ENCODE data around the gene RND2. TPM values are rescaled to one million over a fixed set of nuclear protein-coding genes. Genes with fewer than 3 reads are reported as not detected.

The RND2 gene
- total RNA-seq, 4 donors from 2014 or later, result 0.41 to 0.64 TPM; not detected in 2

GRCh38 chr17:43018932-43019331 is 6.1 kb upstream of the RND2 start:
- intact Hi-C loops (cut with DNase I; ENCODE audit: low total_unique reads), result loop anchor here (10.0 kb wide), 1 partner anchor 296 kb away; no protein-coding TSS in a partner anchor
- Histone ChIP-seq H3K27me3 (peaks cover 3% of the 10 kb centered on the region), H3K4me3 (no peak overlapping the region), H3K4me1 (peaks cover 6 to 43% (median 24%) of the 10 kb centered on the region in 4 donors), H3K27ac (peak overlapping the region; percentile 24 to 91 (median 86)), H3K9me3 (no peaks in the 10 kb centered on the region), H3K36me3 (no peaks in the 10 kb centered on the region)
- WGBS, 2 donors (ENCODE audit: low coverage in 1 of 2), result 43 to 50% methylated on average over 4 of the region's 4 CpGs
- TF ChIP-seq EP300 (IDR thresholded peaks at IDR 0.05; ENCODE audit: low read depth) (no peak), POLR2A (IDR thresholded peaks at IDR 0.05) (no peak), CTCF (IDR thresholded peaks at IDR 0.05) (no peak), POLR2AphosphoS5 (IDR thresholded peaks at IDR 0.05) (no peak)
- in situ Hi-C loops (cut with MboI; ENCODE audit: low pct_ligation_motif_present in 1 of 4, low pct_unique_long_range_greater_than_20kb in 1 of 4, low sequenced_read_pairs in 3 of 4), result loop anchor here in 1 of 4 donors (25.0 kb wide), 1 partner anchor 318 kb away; no protein-coding TSS in a partner anchor
- no peak for DNase-seq

DNA sequence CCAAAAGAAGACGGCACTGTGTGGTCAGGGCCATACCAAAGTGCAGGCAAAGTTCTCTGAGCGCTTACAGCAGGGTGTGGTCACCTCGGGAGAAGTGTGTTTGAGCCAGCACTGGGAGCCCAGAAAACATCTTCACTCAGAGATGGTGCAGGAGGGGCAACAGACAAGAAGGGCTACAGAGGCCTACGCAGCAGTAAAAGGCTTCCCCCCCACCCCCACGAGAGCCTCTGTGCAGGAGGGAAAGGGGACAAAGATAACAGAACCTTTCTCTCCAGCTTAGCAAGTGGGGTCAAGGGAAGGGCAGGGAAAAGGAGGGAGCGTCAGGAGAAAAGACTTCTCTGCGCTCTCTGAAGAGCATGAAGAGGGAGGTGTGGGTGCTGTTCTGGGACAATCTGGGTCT is 5.6 kb upstream of the RND2 start:
- intact Hi-C loops (cut with DNase I; ENCODE audit: low total_unique reads), result loop anchor here (10.0 kb wide), 1 partner anchor 295 kb away; no protein-coding TSS in a partner anchor
- WGBS, 2 donors (ENCODE audit: low coverage in 1 of 2), result 16 to 35% methylated on average over 3 to 7 of the region's 7 CpGs
- Histone ChIP-seq H3K4me3 (peak overlapping the region in 1 of 4 donors; percentile 87), H3K27ac (peak overlapping the region; percentile 85 to 91 (median 90)), H3K4me1 (peaks cover 6 to 47% (median 27%) of the 10 kb centered on the region in 4 donors), H3K9me3 (no peaks in the 10 kb centered on the region), H3K27me3 (peaks cover 3% of the 10 kb centered on the region), H3K36me3 (no peaks in the 10 kb centered on the region)
- peak; percentile 44 for DNase-seq
- TF ChIP-seq CTCF (IDR thresholded peaks at IDR 0.05) (no peak), POLR2A (IDR thresholded peaks at IDR 0.05) (no peak), EP300 (IDR thresholded peaks at IDR 0.05; ENCODE audit: low read depth) (no peak), POLR2AphosphoS5 (IDR thresholded peaks at IDR 0.05) (no peak)
- in situ Hi-C loops (cut with MboI; ENCODE audit: low pct_ligation_motif_present in 1 of 4, low pct_unique_long_range_greater_than_20kb in 1 of 4, low sequenced_read_pairs in 3 of 4), result loop anchor here in 1 of 4 donors (25.0 kb wide), 1 partner anchor 318 kb away; no protein-coding TSS in a partner anchor

DNA sequence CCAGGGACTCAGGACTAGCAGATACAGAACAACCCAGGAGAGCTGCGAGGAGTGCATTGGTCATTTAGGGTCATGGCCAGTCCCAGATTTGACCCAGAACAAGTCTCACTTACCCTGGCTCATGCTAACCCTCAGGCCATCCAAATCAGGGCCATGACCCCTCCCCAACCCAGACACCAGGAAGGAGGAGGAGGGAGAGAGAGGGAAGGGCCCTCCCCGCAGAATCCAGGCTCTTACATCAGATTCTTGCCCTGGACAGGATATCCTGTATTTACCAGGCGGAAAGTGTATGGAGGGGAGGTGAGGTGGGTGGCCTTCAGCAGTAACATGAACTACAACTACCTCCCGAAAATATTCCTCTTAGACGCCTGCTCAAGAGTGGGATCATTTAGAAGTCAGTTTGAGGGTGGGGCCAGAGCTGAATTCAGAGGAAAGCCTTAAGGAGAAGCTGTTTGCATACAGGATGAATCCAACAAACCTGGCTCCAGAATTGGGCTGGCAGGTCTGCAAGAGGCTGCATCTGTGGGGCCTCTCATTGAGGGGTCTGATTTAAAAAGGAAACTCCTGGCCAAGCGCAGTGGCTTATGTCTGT is 4.9 kb upstream of the RND2 start:
- WGBS, 2 donors (ENCODE audit: low coverage in 1 of 2), result 70% methylated on average over 6 of the region's 6 CpGs; no CpG with 5 or more reads in 1 of the 2 donors
- TF ChIP-seq POLR2AphosphoS5 (IDR thresholded peaks at IDR 0.05) (no peak), CTCF (IDR thresholded peaks at IDR 0.05) (no peak)
- intact Hi-C loops (cut with DNase I; ENCODE audit: low total_unique reads) (no loop called here), in situ Hi-C loops (cut with MboI; ENCODE audit: low pct_ligation_motif_present in 1 of 4, low pct_unique_long_range_greater_than_20kb in 1 of 4, low sequenced_read_pairs in 3 of 4) (loop anchor here in 1 of 4 donors (25.0 kb wide), 1 partner anchor 317 kb away; no protein-coding TSS in a partner anchor)
- Histone ChIP-seq H3K27ac (peak overlapping the region; percentile 85 to 91 (median 90)), H3K4me3 (peak overlapping the region in 1 of 4 donors; percentile 87), H3K27me3 (peaks cover 3% of the 10 kb centered on the region), H3K9me3 (no peaks in the 10 kb centered on the region), H3K36me3 (no peaks in the 10 kb centered on the region), H3K4me1 (peaks cover 6 to 52% (median 31%) of the 10 kb centered on the region in 4 donors)
- DNase-seq, result no peak

GRCh38 chr17:43020789-43021740 is 4.0 kb upstream of the RND2 start:
- in situ Hi-C loops (cut with MboI; ENCODE audit: low pct_ligation_motif_present in 1 of 4, low pct_unique_long_range_greater_than_20kb in 1 of 4, low sequenced_read_pairs in 3 of 4) (loop anchor here in 1 of 4 donors (25.0 kb wide), 1 partner anchor 316 kb away; no protein-coding TSS in a partner anchor), intact Hi-C loops (cut with DNase I; ENCODE audit: low total_unique reads) (no loop called here)
- Histone ChIP-seq H3K27ac (peak overlapping the region; percentile 85 to 91 (median 90)), H3K9me3 (no peaks in the 10 kb centered on the region), H3K4me1 (peaks cover 6 to 46% (median 31%) of the 10 kb centered on the region in 4 donors), H3K4me3 (peak overlapping the region; percentile 43 to 96 (median 86)), H3K27me3 (peaks cover 3% of the 10 kb centered on the region), H3K36me3 (no peaks in the 10 kb centered on the region)
- 38 to 47% methylated on average over 1 to 24 of the region's 40 CpGs for WGBS, 2 donors (ENCODE audit: low coverage in 1 of 2)
- TF ChIP-seq EP300 (IDR thresholded peaks at IDR 0.05; ENCODE audit: low read depth), result no peak
- TF ChIP-seq POLR2AphosphoS5 (IDR thresholded peaks at IDR 0.05), result peak; percentile 23 to 49 (median 47)
- TF ChIP-seq POLR2A (IDR thresholded peaks at IDR 0.05), result peak; percentile 21
- no peak for TF ChIP-seq CTCF (IDR thresholded peaks at IDR 0.05)
- DNase-seq, result peak; percentile 67

All from transverse colon (tissue), 4 donors.